PFSK-1 (cell line): ENCODE measurements around the gene LHX3.

Source experiments
- SIN3A ChIP-seq: IDR thresholded peaks from 2 replicates; pipeline ENCODE4 v1.6.1; 2012; ENCODE audit warnings: mild to moderate bottlenecking, low read length, moderate library complexity, borderline replicate concordance; ENCODE audit not compliant: insufficient read depth
- TF ChIP-seq, protein P1 (sequence below), 2 experiments: IDR thresholded peaks; 2 replicates each; pipeline versions ENCODE4 v1.6.1 to v1.8.0; 2011 to 2012; ENCODE audit warnings: low read depth in 2 of 2, low read length in 2 of 2, control low read depth in 1 of 2, inconsistent platforms in 1 of 2, mild to moderate bottlenecking in 1 of 2, moderate library complexity in 1 of 2; ENCODE audit not compliant: insufficient read depth in 1 of 2

DNA sequence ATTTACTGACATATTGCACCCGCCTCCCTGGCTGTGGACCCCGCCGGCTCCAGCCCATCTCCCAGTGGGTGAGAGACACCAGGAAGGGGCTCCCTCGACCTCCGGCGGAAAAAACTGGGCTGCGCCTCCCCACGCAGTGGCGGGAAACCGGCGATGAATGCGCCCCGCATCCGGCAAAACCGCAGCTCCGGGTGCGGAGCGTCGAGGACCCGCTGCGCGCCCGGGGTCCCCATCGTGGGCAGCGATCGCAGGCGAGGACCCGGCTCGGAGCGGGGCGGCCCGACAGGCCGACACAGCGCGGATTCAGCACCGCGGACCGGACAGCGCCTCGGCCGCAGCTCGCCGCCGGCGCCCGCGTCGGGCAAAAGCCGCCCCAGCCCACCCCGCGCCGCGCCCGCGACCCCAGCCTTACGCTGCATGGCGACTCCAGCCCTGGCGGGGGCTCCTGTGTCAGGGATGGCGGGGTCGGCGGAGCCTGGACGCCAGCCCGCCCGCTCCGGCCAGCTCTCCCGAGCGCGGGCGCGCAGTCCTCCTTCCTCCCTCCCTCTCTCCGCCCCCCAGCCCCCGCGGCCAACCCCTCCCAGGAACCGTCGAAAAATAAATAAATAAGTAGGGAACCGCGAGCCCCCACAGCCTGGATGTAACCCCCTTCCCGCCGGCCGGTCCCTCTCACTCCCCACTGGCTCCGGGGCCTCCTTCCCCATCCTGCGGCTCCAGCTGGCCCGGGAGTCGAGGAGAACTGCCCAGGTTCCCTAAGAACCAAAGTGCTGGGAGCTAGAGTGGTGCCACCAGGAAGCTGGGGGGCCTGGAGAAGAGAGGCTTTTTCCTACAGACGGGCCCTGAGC, 3.1 kb downstream of the LHX3 start:
- TF ChIP-seq, protein P1, sequence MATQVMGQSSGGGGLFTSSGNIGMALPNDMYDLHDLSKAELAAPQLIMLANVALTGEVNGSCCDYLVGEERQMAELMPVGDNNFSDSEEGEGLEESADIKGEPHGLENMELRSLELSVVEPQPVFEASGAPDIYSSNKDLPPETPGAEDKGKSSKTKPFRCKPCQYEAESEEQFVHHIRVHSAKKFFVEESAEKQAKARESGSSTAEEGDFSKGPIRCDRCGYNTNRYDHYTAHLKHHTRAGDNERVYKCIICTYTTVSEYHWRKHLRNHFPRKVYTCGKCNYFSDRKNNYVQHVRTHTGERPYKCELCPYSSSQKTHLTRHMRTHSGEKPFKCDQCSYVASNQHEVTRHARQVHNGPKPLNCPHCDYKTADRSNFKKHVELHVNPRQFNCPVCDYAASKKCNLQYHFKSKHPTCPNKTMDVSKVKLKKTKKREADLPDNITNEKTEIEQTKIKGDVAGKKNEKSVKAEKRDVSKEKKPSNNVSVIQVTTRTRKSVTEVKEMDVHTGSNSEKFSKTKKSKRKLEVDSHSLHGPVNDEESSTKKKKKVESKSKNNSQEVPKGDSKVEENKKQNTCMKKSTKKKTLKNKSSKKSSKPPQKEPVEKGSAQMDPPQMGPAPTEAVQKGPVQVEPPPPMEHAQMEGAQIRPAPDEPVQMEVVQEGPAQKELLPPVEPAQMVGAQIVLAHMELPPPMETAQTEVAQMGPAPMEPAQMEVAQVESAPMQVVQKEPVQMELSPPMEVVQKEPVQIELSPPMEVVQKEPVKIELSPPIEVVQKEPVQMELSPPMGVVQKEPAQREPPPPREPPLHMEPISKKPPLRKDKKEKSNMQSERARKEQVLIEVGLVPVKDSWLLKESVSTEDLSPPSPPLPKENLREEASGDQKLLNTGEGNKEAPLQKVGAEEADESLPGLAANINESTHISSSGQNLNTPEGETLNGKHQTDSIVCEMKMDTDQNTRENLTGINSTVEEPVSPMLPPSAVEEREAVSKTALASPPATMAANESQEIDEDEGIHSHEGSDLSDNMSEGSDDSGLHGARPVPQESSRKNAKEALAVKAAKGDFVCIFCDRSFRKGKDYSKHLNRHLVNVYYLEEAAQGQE (IDR thresholded peaks at IDR 0.05; ENCODE audit: insufficient read depth in 1 of 2, low read depth in 2 of 2, low read length in 2 of 2) = peak; percentile 87 to 92
- TF ChIP-seq SIN3A = no peak
